ENCODE data around the gene MACROD2.

DNA sequence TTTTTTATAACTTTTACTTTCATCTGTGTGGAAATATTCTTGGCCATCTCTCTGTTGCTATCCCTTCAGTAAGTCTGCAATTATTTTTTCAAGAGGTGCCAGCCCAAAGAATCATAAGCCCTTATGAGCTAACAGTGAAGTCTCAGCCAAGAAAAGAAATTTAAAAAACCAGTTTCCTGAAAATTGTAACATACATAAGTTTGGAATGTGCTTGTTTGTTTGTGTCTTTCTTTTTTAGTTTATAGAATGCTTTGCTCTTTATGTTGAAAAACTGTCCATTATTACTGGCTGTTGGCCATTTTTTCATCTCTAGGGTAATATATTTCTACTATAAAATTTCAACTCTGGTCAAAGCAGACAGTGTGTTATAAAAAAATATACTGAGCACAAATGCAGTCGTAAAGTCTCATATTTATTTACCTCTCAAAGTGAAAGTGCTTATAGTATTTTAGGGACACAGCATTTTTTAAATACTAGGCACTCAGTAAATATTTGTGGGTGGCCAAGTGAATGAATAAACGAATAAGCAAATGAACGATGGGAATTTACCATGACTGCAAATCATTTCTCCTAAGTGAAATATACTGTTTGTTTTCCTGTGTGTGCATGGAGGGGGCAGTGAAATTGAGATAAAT, 1918.2 kb downstream of the MACROD2 start:
- TF ChIP-seq, protein P1, sequence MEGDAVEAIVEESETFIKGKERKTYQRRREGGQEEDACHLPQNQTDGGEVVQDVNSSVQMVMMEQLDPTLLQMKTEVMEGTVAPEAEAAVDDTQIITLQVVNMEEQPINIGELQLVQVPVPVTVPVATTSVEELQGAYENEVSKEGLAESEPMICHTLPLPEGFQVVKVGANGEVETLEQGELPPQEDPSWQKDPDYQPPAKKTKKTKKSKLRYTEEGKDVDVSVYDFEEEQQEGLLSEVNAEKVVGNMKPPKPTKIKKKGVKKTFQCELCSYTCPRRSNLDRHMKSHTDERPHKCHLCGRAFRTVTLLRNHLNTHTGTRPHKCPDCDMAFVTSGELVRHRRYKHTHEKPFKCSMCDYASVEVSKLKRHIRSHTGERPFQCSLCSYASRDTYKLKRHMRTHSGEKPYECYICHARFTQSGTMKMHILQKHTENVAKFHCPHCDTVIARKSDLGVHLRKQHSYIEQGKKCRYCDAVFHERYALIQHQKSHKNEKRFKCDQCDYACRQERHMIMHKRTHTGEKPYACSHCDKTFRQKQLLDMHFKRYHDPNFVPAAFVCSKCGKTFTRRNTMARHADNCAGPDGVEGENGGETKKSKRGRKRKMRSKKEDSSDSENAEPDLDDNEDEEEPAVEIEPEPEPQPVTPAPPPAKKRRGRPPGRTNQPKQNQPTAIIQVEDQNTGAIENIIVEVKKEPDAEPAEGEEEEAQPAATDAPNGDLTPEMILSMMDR (IDR thresholded peaks at IDR 0.05) = no peak
- TF ChIP-seq ZFX (IDR thresholded peaks at IDR 0.05; ENCODE audit: borderline replicate concordance) = no peak
